GM19238 (cell line): ENCODE results near the gene MFAP1.
"Not testable (repeated sequence)": the region's sequence is repeated elsewhere in the genome, so short reads cannot be mapped to it uniquely, and the experiment has no call there.

Experiments used
- DNase-seq: peaks from one replicate; pipeline ENCODE4 v3.0.0; 2011; ENCODE audit warnings: low spot score; ENCODE audit not compliant: insufficient read length

MFAP1 gene, protein sequence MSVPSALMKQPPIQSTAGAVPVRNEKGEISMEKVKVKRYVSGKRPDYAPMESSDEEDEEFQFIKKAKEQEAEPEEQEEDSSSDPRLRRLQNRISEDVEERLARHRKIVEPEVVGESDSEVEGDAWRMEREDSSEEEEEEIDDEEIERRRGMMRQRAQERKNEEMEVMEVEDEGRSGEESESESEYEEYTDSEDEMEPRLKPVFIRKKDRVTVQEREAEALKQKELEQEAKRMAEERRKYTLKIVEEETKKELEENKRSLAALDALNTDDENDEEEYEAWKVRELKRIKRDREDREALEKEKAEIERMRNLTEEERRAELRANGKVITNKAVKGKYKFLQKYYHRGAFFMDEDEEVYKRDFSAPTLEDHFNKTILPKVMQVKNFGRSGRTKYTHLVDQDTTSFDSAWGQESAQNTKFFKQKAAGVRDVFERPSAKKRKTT

GRCh38 chr15:43824302-43825246 is at the start of gene MFAP1:
MFAP1 (minus strand) TSS chr15:43824690; CDS start chr15:43824569, 121 bp downstream.
- DNase-seq, result peak; percentile 84

DNA sequence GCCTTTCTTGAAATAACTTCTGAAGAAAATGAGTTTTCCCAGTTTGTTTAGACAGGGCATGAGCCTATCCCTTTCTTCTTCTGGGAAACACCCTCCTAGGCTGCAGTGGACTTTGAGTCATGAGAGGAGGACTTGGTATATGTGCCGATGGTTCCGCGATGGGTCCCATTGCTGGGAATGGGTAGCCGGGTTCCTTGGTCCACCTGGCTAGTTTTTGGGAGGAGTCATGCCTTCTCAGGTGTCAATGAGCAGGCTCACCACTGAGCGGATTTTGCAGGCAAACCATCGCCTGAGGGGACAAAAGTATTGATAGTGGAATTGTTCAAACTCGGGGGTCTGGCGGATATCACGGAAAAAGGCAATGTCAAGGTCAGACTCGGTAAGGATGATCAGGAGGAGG is 49.2 kb upstream of the MFAP1 start:
- DNase-seq, result no peak

GRCh38 chr15:43872416-43873020 is 48.0 kb upstream of the MFAP1 start:
- peak; percentile 17 for DNase-seq

GRCh38 chr15:43871835-43872234 is 47.3 kb upstream of the MFAP1 start:
- no peak for DNase-seq

- DNase-seq, result no peak
Observed at GRCh38 chr15:43868406-43868805, 43.9 kb upstream of the MFAP1 start.

DNA sequence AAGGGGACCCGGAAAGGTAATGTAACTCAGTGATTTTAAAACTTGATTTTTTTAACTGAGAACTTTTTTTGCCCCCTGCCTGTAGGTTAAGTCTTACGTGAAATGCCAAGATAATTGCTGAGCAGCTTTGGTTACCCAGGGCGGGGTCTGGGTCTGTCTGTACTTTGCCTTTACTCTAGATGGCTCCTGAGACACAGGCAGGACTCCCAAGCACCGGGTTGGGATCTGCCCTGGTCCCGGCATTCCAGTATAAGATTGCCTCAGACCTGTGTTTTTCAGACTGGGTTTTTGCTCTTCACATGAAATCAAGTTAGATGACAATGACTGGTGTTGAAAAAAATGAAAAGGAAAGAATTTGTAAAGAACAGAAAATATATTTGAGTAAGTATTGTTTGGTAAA is 42.6 kb upstream of the MFAP1 start:
- no peak for DNase-seq

GRCh38 chr15:43866636-43867035 is 42.1 kb upstream of the MFAP1 start:
- DNase-seq, result not testable (repeated sequence)

DNA sequence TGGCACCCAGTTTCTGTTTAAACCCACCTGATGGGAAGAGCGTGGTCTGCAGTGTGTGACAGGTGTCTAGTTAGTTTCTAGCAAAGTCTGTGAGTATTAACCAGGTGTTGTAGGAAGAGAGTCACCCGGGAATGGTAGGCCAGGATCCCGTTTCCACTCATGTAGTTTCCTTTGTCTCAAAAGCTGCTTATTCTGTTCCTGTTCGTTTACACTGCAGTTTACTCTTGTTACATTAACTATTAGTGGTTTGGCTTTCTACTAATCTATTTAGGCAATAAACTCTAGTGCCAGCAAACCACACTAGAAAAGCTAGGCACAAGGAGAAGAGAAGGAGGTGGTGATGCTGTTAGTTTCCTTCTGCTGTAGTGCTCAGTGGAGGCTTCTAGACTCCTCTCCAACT is 35.1 kb upstream of the MFAP1 start:
- no peak for DNase-seq

- DNase-seq, result no peak
Observed at GRCh38 chr15:43854801-43855200, 30.3 kb upstream of the MFAP1 start.

DNA sequence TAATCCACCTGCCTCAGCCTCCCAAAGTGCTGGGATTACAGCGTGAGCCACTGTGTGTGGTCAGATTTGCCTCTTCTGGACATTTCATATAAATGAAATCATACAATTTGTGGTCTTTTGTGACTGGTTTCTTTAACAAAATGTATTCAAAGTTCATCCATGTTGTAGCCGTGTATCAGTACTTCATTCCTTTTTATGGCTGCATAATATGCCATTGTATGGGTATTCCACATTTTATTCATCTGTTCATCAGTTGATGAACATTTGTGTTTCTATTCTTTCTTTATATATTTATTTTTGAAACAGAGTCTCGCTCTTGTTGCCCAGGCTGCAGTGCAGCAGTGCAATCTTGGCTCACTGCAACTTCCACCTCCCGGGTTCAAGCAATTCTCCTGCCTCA is 28.1 kb upstream of the MFAP1 start:
- no peak for DNase-seq

DNA sequence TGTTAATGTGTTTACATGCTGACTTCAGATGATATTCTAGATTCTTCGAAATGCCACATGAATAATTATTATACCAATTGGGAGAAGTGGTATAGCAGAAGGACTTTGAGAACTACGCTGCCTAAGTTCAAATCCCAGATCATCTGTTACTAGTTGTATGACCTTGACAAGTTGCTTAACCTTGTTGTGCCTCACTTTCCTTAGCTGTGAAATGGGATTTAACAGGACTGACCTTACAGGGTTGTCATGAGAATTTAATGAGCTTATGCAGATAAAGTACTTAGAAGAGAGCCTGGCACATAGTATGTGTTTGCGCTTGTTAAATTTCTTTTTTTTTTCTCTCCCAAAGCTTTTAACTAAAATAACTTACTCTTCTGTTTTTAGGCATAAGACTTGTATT is 26.8 kb upstream of the MFAP1 start:
- DNase-seq, result no peak

GRCh38 chr15:43845421-43845820 is 20.9 kb upstream of the MFAP1 start:
- no peak for DNase-seq

- DNase-seq, result not testable (repeated sequence)
Observed at GRCh38 chr15:43832485-43832884, 8.0 kb upstream of the MFAP1 start.

- DNase-seq, result not testable (repeated sequence)
Observed at GRCh38 chr15:43831519-43832052, 7.1 kb upstream of the MFAP1 start.

DNA sequence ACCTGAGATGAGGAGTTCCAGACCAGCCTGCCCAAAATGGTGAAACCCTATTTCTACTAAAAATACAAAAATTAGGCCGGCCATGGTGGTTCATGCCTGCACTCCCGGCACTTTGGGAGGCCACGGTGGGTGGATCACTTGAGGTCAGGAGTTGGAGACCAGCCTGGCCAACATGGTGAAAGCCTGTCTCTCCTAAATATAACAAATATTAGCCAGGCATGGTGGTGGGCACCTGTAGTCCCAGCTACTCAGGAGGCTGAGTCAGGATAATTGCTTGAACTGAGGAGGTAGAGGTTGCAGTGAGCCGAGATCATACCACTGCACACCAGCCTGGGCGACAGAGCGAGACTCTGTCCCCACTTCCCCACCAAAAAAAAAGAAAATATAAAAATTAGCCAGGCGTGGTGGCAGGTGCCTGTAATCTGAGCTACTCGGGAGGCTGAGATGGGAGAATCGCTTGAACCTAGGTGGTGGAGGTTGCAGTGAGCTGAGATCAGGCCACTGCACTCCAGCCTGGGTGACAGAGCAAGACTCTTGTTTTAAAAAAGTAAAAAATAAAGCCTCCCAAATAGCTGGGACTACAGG is 6.3 kb upstream of the MFAP1 start:
- not testable (repeated sequence) for DNase-seq

DNA sequence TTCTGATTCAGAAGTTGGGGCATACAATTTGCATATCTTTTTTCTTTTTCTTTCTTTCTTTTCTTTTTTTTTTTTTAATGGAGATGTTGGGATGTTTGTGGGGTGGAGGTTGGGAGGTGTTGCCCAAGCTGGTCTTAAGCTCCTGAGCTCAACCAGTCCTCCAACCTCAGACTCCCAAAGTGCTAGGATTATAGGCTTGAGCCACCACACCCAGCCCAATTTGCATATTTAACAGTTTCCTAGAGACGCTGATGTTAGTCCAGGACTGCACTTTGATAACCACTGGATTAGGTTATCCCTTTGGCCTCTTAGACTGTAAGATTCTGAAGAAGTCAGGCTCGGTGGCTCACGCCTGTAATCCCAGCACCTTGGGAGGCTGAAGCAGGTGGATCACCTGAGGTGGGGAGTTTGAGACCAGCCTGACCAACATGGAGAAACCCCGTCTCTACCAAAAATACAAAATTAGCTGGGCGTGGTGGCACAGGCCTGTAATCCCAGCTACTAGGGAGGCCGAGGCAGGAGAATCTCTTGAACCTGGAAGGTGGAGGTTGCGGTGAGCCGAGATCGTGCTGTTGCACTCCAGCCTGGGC is 5.6 kb upstream of the MFAP1 start:
- DNase-seq, result not testable (repeated sequence)

- no peak for DNase-seq
Observed at GRCh38 chr15:43828061-43828657, 3.7 kb upstream of the MFAP1 start.

- peak; percentile 69 for DNase-seq
Observed at GRCh38 chr15:43826508-43827341, 2.2 kb upstream of the MFAP1 start, which contains the start of gene WDR76. WDR76 (plus strand) TSS chr15:43827002; CDS start chr15:43827033, 31 bp downstream.

- DNase-seq, result no peak
Observed at GRCh38 chr15:43826029-43826507, 1.6 kb upstream of the MFAP1 start.
